Activated T-cell treated with anti-CD3 and anti-CD28 coated beads, Interleukin-2, amount 50 U/mL, for 4 hours (primary cell): Measurements from ENCODE around the gene ZNF511. TPM values are rescaled to one million over a fixed set of nuclear protein-coding genes. Genes with fewer than 3 reads are reported as not detected.

Source experiments
- ATAC-seq, 2 donors: fragments of 200-7000 bp; cut with Tn5 transposase; one replicate each; pipeline ENCODE4 v1.10.0; 2021
- DNase-seq: peaks from one replicate; pipeline ENCODE4 v3.0.0-alpha.2; 2020
- H3K27me3 Mint-ChIP-seq: one replicate; pipeline ENCODE4 v1.8.0; 2021; ENCODE audit warnings: low read depth, mixed read lengths
- H3K36me3 Mint-ChIP-seq: one replicate; pipeline ENCODE4 v1.8.0; 2022; ENCODE audit warnings: mixed read lengths; ENCODE audit not compliant: insufficient read depth
- H3K4me1 Mint-ChIP-seq: one replicate; pipeline ENCODE4 v1.8.0; 2021; ENCODE audit warnings: low read depth, mixed read lengths
- H3K4me3 Mint-ChIP-seq: one replicate; pipeline ENCODE4 v1.8.0; 2021; ENCODE audit warnings: mild to moderate bottlenecking, moderate library complexity, mixed read lengths
- H3K9me3 Mint-ChIP-seq: one replicate; pipeline ENCODE4 v1.8.0; 2021; ENCODE audit warnings: mixed read lengths
- total RNA-seq, 3 donors: library from RNA; stranded (reverse); gene quantifications; one replicate each; pipeline ENCODE4 v1.2.1, GENCODE V29; 2021

ZNF511 gene
- total RNA-seq, 3 donors from 2014 or later = 84.4 to 117 (median 97.3) TPM

- no peak for ATAC-seq
- no peak for DNase-seq
- no peaks in the 10 kb centered on the region for H3K27me3 Mint-ChIP-seq
- no peaks in the 10 kb centered on the region for H3K9me3 Mint-ChIP-seq
- peaks cover 39% of the 10 kb centered on the region for H3K36me3 Mint-ChIP-seq
- no peak overlapping the region for H3K4me3 Mint-ChIP-seq
- no peaks in the 10 kb centered on the region for H3K4me1 Mint-ChIP-seq
These were observed 13.0 kb upstream of the ZNF511 start for GRCh38 chr10:133295426-133296320.

GRCh38 chr10:133297504-133297903 lies 11.2 kb upstream of the ZNF511 start:
- Mint-ChIP-seq H3K36me3 (peaks cover 37% of the 10 kb centered on the region), H3K9me3 (no peaks in the 10 kb centered on the region), H3K4me3 (no peak overlapping the region), H3K4me1 (peaks cover 1% of the 10 kb centered on the region), H3K27me3 (no peaks in the 10 kb centered on the region)
- ATAC-seq (no peak), DNase-seq (no peak)

- Mint-ChIP-seq H3K4me3 (no peak overlapping the region), H3K36me3 (peaks cover 37% of the 10 kb centered on the region), H3K27me3 (no peaks in the 10 kb centered on the region), H3K4me1 (peaks cover 5% of the 10 kb centered on the region), H3K9me3 (no peaks in the 10 kb centered on the region)
- no peak for DNase-seq
- ATAC-seq = no peak
These were observed 10.2 kb upstream of the ZNF511 start for GRCh38 chr10:133298466-133298865.

- H3K9me3 Mint-ChIP-seq = no peaks in the 10 kb centered on the region
- no peaks in the 10 kb centered on the region for H3K27me3 Mint-ChIP-seq
- DNase-seq (no peak), ATAC-seq (no peak)
- H3K4me3 Mint-ChIP-seq = no peak overlapping the region
- H3K36me3 Mint-ChIP-seq = peaks cover 34% of the 10 kb centered on the region
- peaks cover 11% of the 10 kb centered on the region for H3K4me1 Mint-ChIP-seq
These were observed 9.5 kb upstream of the ZNF511 start for GRCh38 chr10:133299224-133299623.

- Mint-ChIP-seq H3K9me3 (no peaks in the 10 kb centered on the region), H3K4me1 (peaks cover 13% of the 10 kb centered on the region), H3K36me3 (peaks cover 31% of the 10 kb centered on the region), H3K4me3 (no peak overlapping the region), H3K27me3 (no peaks in the 10 kb centered on the region)
- ATAC-seq = no peak
- no peak for DNase-seq
These were observed 9.0 kb upstream of the ZNF511 start for GRCh38 chr10:133299738-133300137.

- no peak overlapping the region for H3K4me3 Mint-ChIP-seq
- no peak for ATAC-seq
- H3K27me3 Mint-ChIP-seq = no peaks in the 10 kb centered on the region
- peaks cover 34% of the 10 kb centered on the region for H3K36me3 Mint-ChIP-seq
- H3K9me3 Mint-ChIP-seq = no peaks in the 10 kb centered on the region
- peaks cover 32% of the 10 kb centered on the region for H3K4me1 Mint-ChIP-seq
- no peak for DNase-seq
These were observed 6.5 kb upstream of the ZNF511 start for GRCh38 chr10:133302230-133302629.

- Mint-ChIP-seq H3K4me3 (no peak overlapping the region), H3K4me1 (peaks cover 39% of the 10 kb centered on the region), H3K36me3 (peaks cover 24% of the 10 kb centered on the region), H3K27me3 (no peaks in the 10 kb centered on the region), H3K9me3 (no peaks in the 10 kb centered on the region)
- no peak for ATAC-seq
- no peak for DNase-seq
These were observed 5.5 kb upstream of the ZNF511 start for GRCh38 chr10:133303206-133303605.

GRCh38 chr10:133306097-133306476 lies 2.6 kb upstream of the ZNF511 start:
- no peak for ATAC-seq
- no peaks in the 10 kb centered on the region for H3K9me3 Mint-ChIP-seq
- H3K27me3 Mint-ChIP-seq = no peaks in the 10 kb centered on the region
- DNase-seq = no peak
- H3K4me3 Mint-ChIP-seq = peak overlapping the region; percentile 19
- H3K36me3 Mint-ChIP-seq = peaks cover 10% of the 10 kb centered on the region
- peaks cover 39% of the 10 kb centered on the region for H3K4me1 Mint-ChIP-seq

- ATAC-seq = no peak
- DNase-seq = no peak
- H3K36me3 Mint-ChIP-seq = peaks cover 10% of the 10 kb centered on the region
These were observed 1.8 kb upstream of the ZNF511 start for GRCh38 chr10:133306941-133307379.

GRCh38 chr10:133307776-133308420 lies 816 bp upstream of the ZNF511 start:
- ATAC-seq (peak; percentile 55 to 61), DNase-seq (peak; percentile 84)
- H3K27me3 Mint-ChIP-seq = no peaks in the 10 kb centered on the region
- H3K36me3 Mint-ChIP-seq = peaks cover 12% of the 10 kb centered on the region
- peak overlapping the region; percentile 99 for H3K4me3 Mint-ChIP-seq
- peaks cover 35% of the 10 kb centered on the region for H3K4me1 Mint-ChIP-seq
- no peaks in the 10 kb centered on the region for H3K9me3 Mint-ChIP-seq

More at GRCh38 chr10:133306941-133307379, 1.8 kb upstream of the ZNF511 start:
- Mint-ChIP-seq H3K9me3 (no peaks in the 10 kb centered on the region), H3K4me1 (peaks cover 39% of the 10 kb centered on the region), H3K4me3 (peak overlapping the region; percentile 63), H3K27me3 (no peaks in the 10 kb centered on the region)

- ATAC-seq (peak; percentile 81 to 83), DNase-seq (peak; percentile 95)
- Mint-ChIP-seq H3K4me3 (peak overlapping the region; percentile 74), H3K27me3 (no peaks in the 10 kb centered on the region), H3K4me1 (peaks cover 28% of the 10 kb centered on the region), H3K9me3 (no peaks in the 10 kb centered on the region), H3K36me3 (peaks cover 13% of the 10 kb centered on the region)
These were observed 496 bp downstream of the ZNF511 start for GRCh38 chr10:133309100-133309719.

GRCh38 chr10:133309720-133310398 lies 1.1 kb downstream of the ZNF511 start:
- DNase-seq (no peak), ATAC-seq (no peak)
- Mint-ChIP-seq H3K36me3 (peaks cover 13% of the 10 kb centered on the region), H3K27me3 (no peaks in the 10 kb centered on the region), H3K4me1 (peaks cover 25% of the 10 kb centered on the region), H3K4me3 (peak overlapping the region; percentile 67), H3K9me3 (no peaks in the 10 kb centered on the region)

- Mint-ChIP-seq H3K27me3 (no peaks in the 10 kb centered on the region), H3K36me3 (peaks cover 9% of the 10 kb centered on the region), H3K4me3 (peak overlapping the region; percentile 67), H3K4me1 (peaks cover 21% of the 10 kb centered on the region), H3K9me3 (no peaks in the 10 kb centered on the region)
- no peak for DNase-seq
- no peak for ATAC-seq
These were observed 1.7 kb downstream of the ZNF511 start for GRCh38 chr10:133310399-133310755.

- no peak overlapping the region for H3K4me3 Mint-ChIP-seq
- peaks cover 8% of the 10 kb centered on the region for H3K36me3 Mint-ChIP-seq
- DNase-seq (no peak), ATAC-seq (no peak)
- H3K9me3 Mint-ChIP-seq = no peaks in the 10 kb centered on the region
- H3K27me3 Mint-ChIP-seq = no peaks in the 10 kb centered on the region
- peaks cover 17% of the 10 kb centered on the region for H3K4me1 Mint-ChIP-seq
These were observed 2.1 kb downstream of the ZNF511 start for GRCh38 chr10:133310789-133311188.
